Psoas muscle (tissue), 8 donors: Measurements from ENCODE around the gene PCDH9. TPM values are rescaled to one million over a fixed set of nuclear protein-coding genes. Genes with fewer than 3 reads are reported as not detected.
"Not testable (repeated sequence)": the region's sequence is repeated elsewhere in the genome, so short reads cannot be mapped to it uniquely, and the experiment has no call there.

Experiments
- ATAC-seq, 4 donors: fragments of 200-7000 bp; cut with Tn5 transposase; one replicate each; pipeline ENCODE4 v1.9.1; 2020; ENCODE audit warnings: moderate library complexity in 3 of 4, mild to moderate bottlenecking in 2 of 4
- DNase-seq, 2 donors: peaks; one replicate each; pipeline ENCODE4 v3.0.0-alpha.2; 2020
- H3K27ac ChIP-seq: fragments of 200-600 bp; one replicate; pipeline ENCODE4 v1.8.0; 2022
- H3K27me3 ChIP-seq, 3 donors: fragments of 200-600 bp in 1 of 3; one replicate each; pipeline versions ENCODE4 v1.6.1 to v1.8.0; 2013 to 2022; ENCODE audit warnings: low read length in 2 of 3, mild to moderate bottlenecking in 2 of 3, moderate library complexity in 1 of 3; ENCODE audit not compliant: insufficient read depth in 3 of 3
- H3K36me3 ChIP-seq, 2 donors: fragments of 200-600 bp in 1 of 2; one replicate each; pipeline versions ENCODE4 v1.6.1 to v1.8.0; 2013 to 2022; ENCODE audit warnings: low read depth in 1 of 2, mild to moderate bottlenecking in 1 of 2, moderate library complexity in 1 of 2; ENCODE audit not compliant: insufficient read depth in 1 of 2
- H3K4me1 ChIP-seq: fragments of 200-600 bp; one replicate; pipeline ENCODE4 v1.8.0; 2022
- H3K4me3 ChIP-seq: fragments of 200-600 bp; one replicate; pipeline ENCODE4 v1.8.0; 2022; ENCODE audit warnings: mild to moderate bottlenecking
- H3K9me3 ChIP-seq: fragments of 200-600 bp; one replicate; pipeline ENCODE4 v1.8.0; 2022
- WGBS, 3 donors: extraction: QIAGEN DNeasy Blood & Tissue Kit; methylation state at CpG; one replicate each; pipeline versions ENCODE4 v1.1.6 to v1.1.7; 2013; 5-methylcytosine and 5-hydroxymethylcytosine counted together
- intact Hi-C, 2 donors: fragments of 100-400 bp; cut with DNase I; formaldehyde crosslinking; loops; one replicate each; pipeline versions ENCODE4 v1.11.0 to v1.14.2; 2022
- polyA plus RNA-seq, 3 donors: library from polyadenylated mRNA; stranded (reverse); fragments of 200-250 nt; gene quantifications; one replicate each; pipeline ENCODE4 v1.2.3, GENCODE V29; 2013
- total RNA-seq, 4 donors: library from RNA; stranded (reverse); fragmentation: NEBNext Ultra II Directional in 2 of 4; extraction: Animal tissue kit (Norgen Biotek cat#: 25700) in 2 of 4; gene quantifications; one replicate each; pipeline versions ENCODE4 v1.2.1 to v1.2.4, GENCODE V29; 2021 to 2023
- TF ChIP-seq, protein P1 (sequence below): fragments of 200-600 bp; IDR thresholded peaks from one replicate; pipeline ENCODE4 v1.8.0; 2022; ENCODE audit warnings: antibody characterized with exemption
- donor health status: healthy with polysubstance abuse.
- donor health status: DM: no; HTN: no; CAD: no; lungs with moderate emphysema.
- donor health status: Bipolar disorder and iron deficiency.
- donor health status: healthy.
- donor health status: DM: yes; HTN: yes; CAD: no.
- donor health status: DM: no; HTN: no; CAD: no.
- donor health status: DM: no; HTN: no; CAD: no.
- donor health status: DM: yes; HTN: yes; CAD: no.

PCDH9 gene
- total and polyA plus RNA-seq, 7 donors = 0.27 to 4.9 (median 2.1) TPM

DNA sequence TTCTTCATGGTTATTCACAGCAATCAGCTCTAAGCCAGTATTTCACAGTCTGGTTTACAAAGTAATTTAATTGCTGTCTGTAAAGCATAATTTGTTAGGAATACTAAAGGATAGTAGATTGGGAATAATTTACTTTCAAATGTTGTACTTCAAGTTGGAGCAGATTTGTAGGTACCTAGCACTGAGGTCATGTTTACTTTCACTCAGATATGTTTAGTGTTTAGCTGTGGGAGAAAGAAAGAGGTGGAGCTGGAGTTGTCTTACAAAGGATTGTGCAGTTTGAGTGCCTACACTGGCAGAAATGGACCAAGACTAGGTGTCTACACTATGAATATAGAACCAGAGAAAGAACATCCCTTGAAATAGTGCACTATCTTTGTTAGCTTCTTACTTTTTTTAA lies 464.6 kb downstream of the PCDH9 start:
- no peaks in the 10 kb centered on the region for H3K36me3 ChIP-seq
- ATAC-seq (no peak), DNase-seq (no peak)
- H3K4me3 ChIP-seq = no peak overlapping the region
- no peaks in the 10 kb centered on the region for H3K4me1 ChIP-seq
- peaks cover under 1% of the 10 kb centered on the region for H3K9me3 ChIP-seq
- no peak overlapping the region for H3K27ac ChIP-seq
- TF ChIP-seq, protein P1, sequence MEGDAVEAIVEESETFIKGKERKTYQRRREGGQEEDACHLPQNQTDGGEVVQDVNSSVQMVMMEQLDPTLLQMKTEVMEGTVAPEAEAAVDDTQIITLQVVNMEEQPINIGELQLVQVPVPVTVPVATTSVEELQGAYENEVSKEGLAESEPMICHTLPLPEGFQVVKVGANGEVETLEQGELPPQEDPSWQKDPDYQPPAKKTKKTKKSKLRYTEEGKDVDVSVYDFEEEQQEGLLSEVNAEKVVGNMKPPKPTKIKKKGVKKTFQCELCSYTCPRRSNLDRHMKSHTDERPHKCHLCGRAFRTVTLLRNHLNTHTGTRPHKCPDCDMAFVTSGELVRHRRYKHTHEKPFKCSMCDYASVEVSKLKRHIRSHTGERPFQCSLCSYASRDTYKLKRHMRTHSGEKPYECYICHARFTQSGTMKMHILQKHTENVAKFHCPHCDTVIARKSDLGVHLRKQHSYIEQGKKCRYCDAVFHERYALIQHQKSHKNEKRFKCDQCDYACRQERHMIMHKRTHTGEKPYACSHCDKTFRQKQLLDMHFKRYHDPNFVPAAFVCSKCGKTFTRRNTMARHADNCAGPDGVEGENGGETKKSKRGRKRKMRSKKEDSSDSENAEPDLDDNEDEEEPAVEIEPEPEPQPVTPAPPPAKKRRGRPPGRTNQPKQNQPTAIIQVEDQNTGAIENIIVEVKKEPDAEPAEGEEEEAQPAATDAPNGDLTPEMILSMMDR = no peak
- H3K27me3 ChIP-seq = no peaks in the 10 kb centered on the region
- intact Hi-C loops = no loop called here

GRCh38 chr13:66760678-66761077 lies 469.5 kb downstream of the PCDH9 start:
- H3K27me3 ChIP-seq, H3K36me3 ChIP-seq, DNase-seq, ATAC-seq, H3K4me3 ChIP-seq, H3K4me1 ChIP-seq, H3K27ac ChIP-seq, intact Hi-C loops, H3K9me3 ChIP-seq: not testable (repeated sequence)
- WGBS, 3 donors = 85 to 87% (median 87%) methylated on average over 4 of the region's 4 CpGs

DNA sequence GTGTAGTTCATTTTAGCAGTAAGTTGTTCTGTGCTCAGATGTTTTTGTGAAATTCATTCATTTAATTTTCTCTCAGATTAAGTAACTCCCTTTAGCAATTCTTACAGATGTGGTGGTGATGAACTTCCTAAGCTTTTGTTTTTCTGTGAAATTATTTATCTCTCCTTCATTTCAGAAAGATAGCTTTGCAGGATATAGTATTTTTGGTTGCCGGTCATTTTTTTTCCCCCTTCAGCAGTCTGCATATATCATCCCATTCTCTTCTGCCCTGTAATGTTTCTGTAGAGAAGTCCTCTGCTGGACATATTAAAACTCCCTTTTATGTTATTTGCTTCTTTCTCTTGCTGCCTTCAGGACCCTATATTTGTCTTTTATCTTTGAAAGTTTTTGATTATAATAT lies 470.2 kb downstream of the PCDH9 start:
- Histone ChIP-seq H3K27ac (no peak overlapping the region), H3K36me3 (no peaks in the 10 kb centered on the region), H3K27me3 (no peaks in the 10 kb centered on the region), H3K4me3 (no peak overlapping the region), H3K9me3 (peaks cover 6% of the 10 kb centered on the region), H3K4me1 (no peaks in the 10 kb centered on the region)
- DNase-seq (no peak), ATAC-seq (no peak)
- TF ChIP-seq, protein P1 = no peak
- intact Hi-C loops = no loop called here
- 97 to 100% (median 98%) methylated on average over 1 of the region's 1 CpG for WGBS, 3 donors

GRCh38 chr13:66751691-66752090 lies 478.4 kb downstream of the PCDH9 start:
- no peak overlapping the region for H3K27ac ChIP-seq
- no peak overlapping the region for H3K4me3 ChIP-seq
- TF ChIP-seq, protein P1 = no peak
- H3K9me3 ChIP-seq = no peaks in the 10 kb centered on the region
- no peak for DNase-seq
- no peak for ATAC-seq
- intact Hi-C loops = no loop called here
- H3K27me3 ChIP-seq = no peaks in the 10 kb centered on the region
- 85 to 90% (median 88%) methylated on average over 2 of the region's 2 CpGs for WGBS, 3 donors
- H3K36me3 ChIP-seq = no peaks in the 10 kb centered on the region
- H3K4me1 ChIP-seq = no peaks in the 10 kb centered on the region

- DNase-seq (no peak), ATAC-seq (no peak)
- no peak overlapping the region for H3K4me3 ChIP-seq
- H3K27ac ChIP-seq = no peak overlapping the region
- intact Hi-C loops = no loop called here
- no peaks in the 10 kb centered on the region for H3K9me3 ChIP-seq
- H3K36me3 ChIP-seq = no peaks in the 10 kb centered on the region
- TF ChIP-seq, protein P1 = no peak
- 78 to 91% (median 82%) methylated on average over 1 of the region's 1 CpG for WGBS, 3 donors
- no peaks in the 10 kb centered on the region for H3K27me3 ChIP-seq
- H3K4me1 ChIP-seq = no peaks in the 10 kb centered on the region
Observed at GRCh38 chr13:66748712-66749111, 481.4 kb downstream of the PCDH9 start.
